Astrocyte of the cerebellum (primary cell): Measurements from ENCODE around the gene OR8J1.

ENCODE experiments used
- DNase-seq: peaks from one replicate; pipeline ENCODE4 v3.0.0-alpha.2; 2011; ENCODE audit warnings: low read depth
- H3K4me3 ChIP-seq: 2 replicates; pipeline ENCODE4 v1.5.1; 2011; ENCODE audit warnings: mild to moderate bottlenecking, low read depth, low read length, moderate library complexity
- in situ Hi-C: cut with HindIII; loops from 2 replicates; pipeline ENCODE4 v1.10.0; 2017; ENCODE audit warnings: low sequenced_read_pairs
- TF ChIP-seq, protein P1 (sequence below): IDR thresholded peaks from 2 replicates; pipeline ENCODE4 v1.5.1; 2012; ENCODE audit warnings: low read length, low read depth, moderate library complexity, mild to moderate bottlenecking; ENCODE audit errors: missing control alignments

OR8J1 gene

DNA sequence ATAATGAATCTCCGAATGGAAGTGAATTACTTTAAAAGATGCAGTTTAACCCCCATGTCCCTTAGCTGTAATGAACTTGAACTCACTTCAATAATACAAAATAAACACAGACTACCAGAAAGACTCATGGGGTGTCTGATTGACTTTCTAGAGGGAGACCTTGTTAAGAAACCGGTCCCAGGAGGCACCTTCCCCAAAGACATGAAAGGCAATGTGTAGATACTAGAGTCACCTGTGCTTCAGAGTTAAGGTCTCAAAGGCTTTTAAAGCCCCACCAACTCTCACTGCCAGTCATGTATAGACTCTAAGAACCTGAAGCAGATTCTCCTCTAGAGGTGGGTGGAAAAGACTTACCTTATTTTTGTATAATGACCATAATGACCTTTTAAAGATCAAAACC lies at the start of gene OR8J1:
Gene OR8J1, plus strand, starts transcription at position 301 of the 400 bp plus-strand sequence. CDS start 5,956 bp downstream, outside the sequence.
- H3K4me3 ChIP-seq, result no peak within 1 kb of the TSS
- in situ Hi-C loops, result no loop called here
- TF ChIP-seq, protein P1, sequence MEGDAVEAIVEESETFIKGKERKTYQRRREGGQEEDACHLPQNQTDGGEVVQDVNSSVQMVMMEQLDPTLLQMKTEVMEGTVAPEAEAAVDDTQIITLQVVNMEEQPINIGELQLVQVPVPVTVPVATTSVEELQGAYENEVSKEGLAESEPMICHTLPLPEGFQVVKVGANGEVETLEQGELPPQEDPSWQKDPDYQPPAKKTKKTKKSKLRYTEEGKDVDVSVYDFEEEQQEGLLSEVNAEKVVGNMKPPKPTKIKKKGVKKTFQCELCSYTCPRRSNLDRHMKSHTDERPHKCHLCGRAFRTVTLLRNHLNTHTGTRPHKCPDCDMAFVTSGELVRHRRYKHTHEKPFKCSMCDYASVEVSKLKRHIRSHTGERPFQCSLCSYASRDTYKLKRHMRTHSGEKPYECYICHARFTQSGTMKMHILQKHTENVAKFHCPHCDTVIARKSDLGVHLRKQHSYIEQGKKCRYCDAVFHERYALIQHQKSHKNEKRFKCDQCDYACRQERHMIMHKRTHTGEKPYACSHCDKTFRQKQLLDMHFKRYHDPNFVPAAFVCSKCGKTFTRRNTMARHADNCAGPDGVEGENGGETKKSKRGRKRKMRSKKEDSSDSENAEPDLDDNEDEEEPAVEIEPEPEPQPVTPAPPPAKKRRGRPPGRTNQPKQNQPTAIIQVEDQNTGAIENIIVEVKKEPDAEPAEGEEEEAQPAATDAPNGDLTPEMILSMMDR, result no peak
- DNase-seq, result no peak

GRCh38 chr11:56307836-56308235 lies 46.3 kb upstream of the OR8J1 start:
- in situ Hi-C loops, result no loop called here
- no peak for DNase-seq
- TF ChIP-seq, protein P1, result no peak
- no peak overlapping the region for H3K4me3 ChIP-seq

GRCh38 chr11:56314844-56315243 lies 39.2 kb upstream of the OR8J1 start, which contains the start of gene OR8K3:
TSS of gene OR8K3 (plus strand) at chr11:56315144. CDS start at chr11:56318307, 3,163 bp downstream.
- no peak for DNase-seq
- TF ChIP-seq, protein P1, result no peak
- in situ Hi-C loops, result no loop called here
- no peak within 1 kb of the TSS for H3K4me3 ChIP-seq

DNA sequence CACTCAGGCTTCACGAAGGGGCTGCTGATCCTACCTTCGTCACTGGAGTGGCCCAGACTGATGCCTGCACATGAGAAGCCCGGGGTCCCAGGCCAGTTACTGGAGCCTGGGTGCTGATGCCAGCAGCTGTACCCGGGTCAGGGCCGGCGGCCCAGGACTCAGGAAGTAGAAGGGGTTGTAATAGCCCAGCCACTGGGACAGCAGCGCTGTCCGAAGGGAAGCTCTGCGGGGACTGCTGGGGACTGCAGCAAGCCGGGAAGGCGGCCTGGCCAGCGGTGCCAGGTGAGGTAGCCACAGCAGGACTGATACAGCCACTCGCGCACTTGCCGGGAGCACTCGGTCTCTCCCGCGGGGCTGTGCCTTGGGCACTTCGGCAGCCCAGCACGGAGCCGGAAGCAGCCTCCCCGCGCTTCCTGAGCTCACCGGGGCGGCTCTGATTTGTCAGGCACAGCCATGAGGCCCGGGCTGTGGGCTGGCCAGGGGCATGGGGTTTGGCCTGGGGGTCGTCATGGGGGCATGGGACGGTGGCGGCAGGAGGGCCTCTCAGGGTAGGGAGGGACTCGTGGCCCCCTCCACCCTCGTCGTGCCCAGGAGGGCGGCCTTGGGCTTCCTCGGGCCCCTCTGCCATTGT lies 22.1 kb upstream of the OR8J1 start:
- in situ Hi-C loops, result no loop called here
- no peak overlapping the region for H3K4me3 ChIP-seq
- TF ChIP-seq, protein P1, result no peak
- no peak for DNase-seq

DNA sequence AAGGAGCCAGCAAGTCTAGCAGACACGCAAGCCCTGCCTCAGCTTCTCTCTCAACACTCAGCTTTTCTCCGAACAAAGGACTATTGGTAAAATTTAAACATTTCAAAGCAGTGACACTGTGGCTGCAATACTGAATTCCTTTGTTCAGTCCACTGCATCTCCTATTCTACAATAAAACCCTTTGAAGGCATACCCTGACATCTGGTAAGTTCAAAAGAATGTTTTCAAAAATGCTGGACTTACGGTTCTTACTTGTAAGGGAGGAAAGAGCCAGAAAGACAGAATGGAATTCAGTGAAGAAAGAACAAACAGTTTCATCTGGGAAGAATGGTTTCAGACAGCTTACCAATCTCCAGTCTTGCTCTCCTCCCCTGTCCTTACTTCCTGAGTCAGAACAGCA lies 20.9 kb upstream of the OR8J1 start:
- no peak for DNase-seq
- in situ Hi-C loops, result no loop called here
- TF ChIP-seq, protein P1, result no peak
- no peak overlapping the region for H3K4me3 ChIP-seq

DNA sequence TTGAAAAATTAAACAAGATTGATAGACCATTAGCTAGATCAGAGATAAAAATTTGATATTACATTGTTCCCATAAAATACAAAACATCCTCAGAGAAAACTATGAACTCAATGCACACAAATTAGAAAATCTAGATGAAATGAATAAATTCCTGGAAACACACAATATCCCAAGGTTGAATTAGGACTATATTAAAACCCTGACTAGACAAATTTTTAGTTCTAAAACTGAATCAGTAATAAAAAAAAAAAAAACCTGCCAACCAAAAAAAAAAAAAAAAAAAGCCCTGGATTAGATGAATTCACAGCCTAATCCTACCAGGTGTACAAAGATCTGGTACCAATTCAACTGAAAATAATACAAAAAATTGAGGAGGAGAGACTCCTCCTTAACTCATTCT lies 13.8 kb upstream of the OR8J1 start:
- DNase-seq, result no peak
- TF ChIP-seq, protein P1, result no peak
- in situ Hi-C loops, result no loop called here
- H3K4me3 ChIP-seq, result no peak overlapping the region
